MCF 10A (cell line): ENCODE results near the gene KDM6A. TPM values are rescaled to one million over a fixed set of nuclear protein-coding genes. Genes with fewer than 3 reads are reported as not detected.

Source experiments
- BruUV-seq: library from RNA; stranded (reverse); fragments of 400-500 nt; replicated peaks from 2 replicates; lab custom pipeline; 2021; lab: Mats Ljungman, UMichigan
- CTCF ChIA-PET: fragments of 300-600 bp; sonication (Branson Sonifier 250); formaldehyde crosslinking; extraction: SDS; loops from one replicate; lab custom pipeline; 2021; ENCODE audit warnings: antibody characterized with exemption, inconsistent platforms; lab: Yijun Ruan, JAX
- POLR2A ChIA-PET: fragments of 300-600, 350-650 bp; sonication (Branson Sonifier 250); formaldehyde crosslinking; extraction: SDS; loops from one replicate; lab custom pipeline; 2020; ENCODE audit warnings: antibody characterized with exemption, inconsistent platforms; lab: Yijun Ruan, JAX
- DNase-seq: peaks from one replicate; pipeline ENCODE4 v3.0.0-alpha.2; 2018; ENCODE audit not compliant: unreplicated experiment
- H3K27ac Mint-ChIP-seq: one replicate; pipeline ENCODE4 v1.8.0; 2022; ENCODE audit warnings: mild to moderate bottlenecking, low read depth, mixed read lengths; ENCODE audit not compliant: unreplicated experiment
- H3K27me3 Mint-ChIP-seq: one replicate; pipeline ENCODE4 v1.8.0; 2022; ENCODE audit warnings: mixed read lengths; ENCODE audit not compliant: insufficient read depth, unreplicated experiment
- H3K36me3 Mint-ChIP-seq: one replicate; pipeline ENCODE4 v1.8.0; 2022; ENCODE audit warnings: mild to moderate bottlenecking, moderate library complexity, mixed read lengths; ENCODE audit not compliant: insufficient read depth, unreplicated experiment
- H3K4me1 Mint-ChIP-seq: one replicate; pipeline ENCODE4 v1.8.0; 2022; ENCODE audit warnings: mixed read lengths; ENCODE audit not compliant: insufficient read depth, unreplicated experiment
- H3K4me3 Mint-ChIP-seq: one replicate; pipeline ENCODE4 v1.8.0; 2022; ENCODE audit warnings: mild to moderate bottlenecking, moderate library complexity, mixed read lengths; ENCODE audit not compliant: unreplicated experiment
- H3K9me3 Mint-ChIP-seq: one replicate; pipeline ENCODE4 v1.8.0; 2022; ENCODE audit warnings: mixed read lengths; ENCODE audit not compliant: unreplicated experiment
- intact Hi-C: fragments of 100-400 bp; cut with micrococcal nuclease; formaldehyde crosslinking; loops from 2 replicates; pipeline ENCODE4 v1.14.1; 2022
- total RNA-seq: library from RNA; stranded (reverse); gene quantifications from 2 replicates; pipeline ENCODE4 v1.2.3, GENCODE V29; 2022
- TF ChIP-seq, protein P1 (sequence below): fragments of 200-600 bp; IDR thresholded peaks from one replicate; pipeline ENCODE4 v1.8.0; 2022; ENCODE audit warnings: antibody characterized with exemption, mild to moderate bottlenecking; ENCODE audit not compliant: unreplicated experiment

Gene KDM6A
- total RNA-seq, 1 experiment from 2014 or later = 31.8 TPM

DNA sequence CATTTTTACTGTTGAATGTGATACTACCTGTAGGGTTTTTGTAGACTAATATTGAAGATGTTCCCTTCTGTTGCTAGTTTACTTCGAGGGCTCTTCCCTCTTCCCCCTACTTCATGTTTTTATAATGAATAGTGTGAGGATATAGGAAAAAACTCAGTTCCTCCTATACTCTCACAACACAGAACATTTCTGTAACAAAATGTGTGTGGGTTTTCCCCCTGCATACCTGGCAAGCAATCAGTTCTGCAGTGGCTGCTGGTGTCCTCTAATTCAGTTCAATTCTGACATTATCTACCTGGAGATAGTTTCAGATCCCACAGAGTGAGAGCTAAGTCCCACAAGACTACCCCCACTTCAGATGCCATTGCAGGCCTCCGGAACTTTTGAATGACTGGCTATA, 107.9 kb downstream of the KDM6A start:
- H3K27ac Mint-ChIP-seq = no peak overlapping the region
- H3K9me3 Mint-ChIP-seq = peaks cover 9% of the 10 kb centered on the region
- ChIA-PET POLR2A (no interaction called here), CTCF (no interaction called here)
- H3K36me3 Mint-ChIP-seq = peaks cover 6% of the 10 kb centered on the region
- TF ChIP-seq, protein P1, sequence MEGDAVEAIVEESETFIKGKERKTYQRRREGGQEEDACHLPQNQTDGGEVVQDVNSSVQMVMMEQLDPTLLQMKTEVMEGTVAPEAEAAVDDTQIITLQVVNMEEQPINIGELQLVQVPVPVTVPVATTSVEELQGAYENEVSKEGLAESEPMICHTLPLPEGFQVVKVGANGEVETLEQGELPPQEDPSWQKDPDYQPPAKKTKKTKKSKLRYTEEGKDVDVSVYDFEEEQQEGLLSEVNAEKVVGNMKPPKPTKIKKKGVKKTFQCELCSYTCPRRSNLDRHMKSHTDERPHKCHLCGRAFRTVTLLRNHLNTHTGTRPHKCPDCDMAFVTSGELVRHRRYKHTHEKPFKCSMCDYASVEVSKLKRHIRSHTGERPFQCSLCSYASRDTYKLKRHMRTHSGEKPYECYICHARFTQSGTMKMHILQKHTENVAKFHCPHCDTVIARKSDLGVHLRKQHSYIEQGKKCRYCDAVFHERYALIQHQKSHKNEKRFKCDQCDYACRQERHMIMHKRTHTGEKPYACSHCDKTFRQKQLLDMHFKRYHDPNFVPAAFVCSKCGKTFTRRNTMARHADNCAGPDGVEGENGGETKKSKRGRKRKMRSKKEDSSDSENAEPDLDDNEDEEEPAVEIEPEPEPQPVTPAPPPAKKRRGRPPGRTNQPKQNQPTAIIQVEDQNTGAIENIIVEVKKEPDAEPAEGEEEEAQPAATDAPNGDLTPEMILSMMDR = no peak
- no peak overlapping the region for H3K4me3 Mint-ChIP-seq
- BruUV-seq = no TSS peak
- DNase-seq = no peak
- intact Hi-C loops = no loop called here
- no peaks in the 10 kb centered on the region for H3K4me1 Mint-ChIP-seq
- H3K27me3 Mint-ChIP-seq = no peaks in the 10 kb centered on the region

DNA sequence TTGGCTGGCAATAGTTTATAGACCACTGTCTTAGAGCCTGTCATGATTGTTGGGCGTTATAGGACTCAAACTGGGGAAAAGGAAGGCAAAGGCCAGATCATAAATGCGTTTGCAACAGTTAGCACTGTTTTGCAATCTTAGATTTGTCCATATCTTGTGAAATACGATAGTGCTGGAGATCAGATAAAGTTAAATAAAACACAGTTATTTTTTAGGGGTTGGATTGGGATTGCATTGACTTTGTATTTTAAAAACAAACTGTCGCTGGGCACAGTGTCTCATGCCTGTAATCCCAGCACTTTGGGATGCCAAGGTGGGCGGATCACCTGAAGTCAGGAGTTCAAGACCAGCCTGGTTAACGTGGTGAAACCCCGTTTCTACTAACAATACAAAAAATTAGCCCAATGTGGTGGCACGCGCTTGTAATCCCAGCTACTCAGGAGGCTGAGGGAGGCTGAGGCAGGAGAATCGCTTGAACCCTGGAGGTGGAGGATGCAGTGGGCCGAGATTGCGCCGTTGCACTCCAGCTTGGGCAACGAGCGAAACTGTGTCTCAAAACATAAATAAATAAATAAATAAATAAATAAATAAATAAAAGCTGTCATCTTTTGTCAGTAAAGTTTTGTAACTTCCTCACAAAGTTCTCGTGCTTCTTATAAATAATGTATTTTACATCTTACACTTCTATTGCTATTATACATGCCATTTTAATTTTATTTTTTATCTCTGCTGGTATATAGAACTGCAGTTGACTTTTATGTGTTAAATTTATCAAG, 117.2 kb downstream of the KDM6A start:
- BruUV-seq = no TSS peak
- no peak for DNase-seq
- TF ChIP-seq, protein P1 = no peak
- ChIA-PET CTCF (interaction anchor here (0.6 kb wide), 1 partner anchor 105 kb away, joined by 3 read pairs; no protein-coding TSS in a partner anchor), POLR2A (no interaction called here)
- peaks cover 28% of the 10 kb centered on the region for H3K36me3 Mint-ChIP-seq
- no peaks in the 10 kb centered on the region for H3K27me3 Mint-ChIP-seq
- H3K27ac Mint-ChIP-seq = no peak overlapping the region
- H3K4me1 Mint-ChIP-seq = peaks cover 9% of the 10 kb centered on the region
- H3K4me3 Mint-ChIP-seq = no peak overlapping the region
- intact Hi-C loops = no loop called here
- H3K9me3 Mint-ChIP-seq = peaks cover 7% of the 10 kb centered on the region

DNA sequence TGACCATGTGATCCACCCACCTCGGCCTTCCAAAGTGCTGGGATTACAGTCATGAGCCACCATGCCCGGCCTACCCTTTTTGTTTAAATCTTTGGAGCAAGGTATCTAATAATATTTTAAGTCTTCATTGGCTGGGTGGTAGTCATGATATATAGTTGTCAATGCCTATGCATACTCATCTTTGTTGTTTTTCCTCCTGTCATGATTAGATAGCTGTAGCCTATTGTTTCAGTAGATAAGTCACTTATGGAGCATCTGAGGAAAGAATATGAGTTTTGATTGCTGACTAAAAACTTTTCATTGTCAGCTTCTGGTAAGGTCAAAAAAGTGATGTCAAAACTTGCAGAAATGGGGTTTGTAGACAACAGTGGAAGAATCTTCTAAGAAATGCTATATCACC, 119.8 kb downstream of the KDM6A start:
- ChIA-PET CTCF (no interaction called here), POLR2A (no interaction called here)
- H3K36me3 Mint-ChIP-seq = peaks cover 37% of the 10 kb centered on the region
- no peaks in the 10 kb centered on the region for H3K27me3 Mint-ChIP-seq
- intact Hi-C loops = no loop called here
- no peak overlapping the region for H3K4me3 Mint-ChIP-seq
- H3K27ac Mint-ChIP-seq = no peak overlapping the region
- peaks cover 6% of the 10 kb centered on the region for H3K9me3 Mint-ChIP-seq
- DNase-seq = no peak
- TF ChIP-seq, protein P1 = no peak
- H3K4me1 Mint-ChIP-seq = peaks cover 14% of the 10 kb centered on the region
- BruUV-seq = no TSS peak

DNA sequence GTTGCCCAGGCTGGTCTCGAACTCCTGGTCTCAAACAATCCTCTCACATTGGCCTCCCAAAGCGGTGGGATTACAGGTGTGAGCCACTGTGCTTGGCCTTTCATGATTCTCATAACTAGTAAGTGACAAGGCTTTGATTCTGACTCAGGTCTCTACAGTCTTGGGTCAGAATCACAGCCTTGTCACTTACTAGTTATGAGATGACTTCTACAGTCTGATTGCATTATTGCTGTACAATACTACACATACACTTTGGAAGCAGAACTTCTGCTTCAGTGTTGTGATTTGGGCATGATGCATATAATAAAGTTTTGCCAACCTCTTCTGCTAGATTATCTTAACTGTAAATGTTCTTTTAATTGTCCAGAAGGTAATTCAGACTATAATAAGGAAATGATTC, 123.3 kb downstream of the KDM6A start:
- TF ChIP-seq, protein P1 = no peak
- Mint-ChIP-seq H3K4me1 (peaks cover 20% of the 10 kb centered on the region), H3K9me3 (no peaks in the 10 kb centered on the region), H3K27me3 (no peaks in the 10 kb centered on the region), H3K27ac (no peak overlapping the region), H3K4me3 (no peak overlapping the region), H3K36me3 (peaks cover 29% of the 10 kb centered on the region)
- no TSS peak for BruUV-seq
- ChIA-PET POLR2A (no interaction called here), CTCF (no interaction called here)
- intact Hi-C loops = no loop called here
- no peak for DNase-seq
